Measurements from ENCODE around the gene BIN1.

DNA sequence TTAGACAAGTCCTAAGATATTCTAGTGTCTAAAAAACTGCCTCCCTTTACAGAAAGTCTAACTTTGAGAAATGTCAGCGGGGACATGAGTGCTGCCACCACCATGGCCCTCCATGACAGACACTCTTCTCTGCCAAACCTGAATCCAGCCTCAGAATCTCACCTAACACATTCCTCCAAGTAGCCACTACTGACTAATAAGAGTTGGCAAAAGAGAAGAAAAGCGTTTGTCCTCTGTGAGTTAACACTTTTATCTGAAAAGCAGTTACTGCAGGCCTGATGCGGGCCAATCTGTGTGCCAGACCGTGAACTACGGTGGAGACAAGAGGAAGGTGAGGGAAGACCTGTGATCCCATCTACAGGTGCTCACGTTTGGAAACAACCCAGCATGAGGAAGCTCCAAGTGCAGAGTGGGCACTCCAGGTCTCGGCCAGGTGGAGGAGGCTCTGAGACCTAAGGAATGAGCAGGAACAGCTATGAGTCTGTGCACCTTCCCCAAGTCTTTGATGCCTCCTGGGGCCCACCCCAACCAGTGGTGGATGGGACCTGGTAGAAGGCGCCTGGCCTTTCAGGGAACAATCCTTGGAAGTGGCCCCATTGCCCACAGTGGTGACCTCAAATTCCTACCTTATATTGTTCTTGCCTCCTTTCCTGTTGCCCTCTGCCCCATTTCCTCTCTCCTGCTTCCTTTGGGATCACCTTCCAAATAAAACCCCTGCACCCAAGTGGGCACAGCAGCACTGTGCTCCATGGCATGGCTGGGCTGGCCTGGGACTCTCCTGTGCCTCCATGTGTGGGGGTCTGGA is 91.6 kb downstream of the BIN1 start:
- TF ChIP-seq CTCF (conservative IDR thresholded peaks at IDR 0.05; ENCODE audit: low read depth, low read length) (no peak), EZH2 (IDR thresholded peaks at IDR 0.05; ENCODE audit: low read length, unreplicated experiment) (no peak), EZH2phosphoT487 (IDR thresholded peaks at IDR 0.05; ENCODE audit: borderline replicate concordance, low read length) (no peak)
